ENCODE measurements around the gene PPP2R1A. TPM values are rescaled to one million over a fixed set of nuclear protein-coding genes. Genes with fewer than 3 reads are reported as not detected.
A peak's percentile ranks its signal among the peaks of the same experiment; 100 is the strongest.

PPP2R1A gene
- total RNA-seq, 6 donors from 2014 or later = 90.1 to 214 (median 177) TPM

- peaks cover 12 to 19% (median 16%) of the 10 kb centered on the region in 4 donors for H3K4me1 ChIP-seq
- peak overlapping the region; percentile 81 to 97 (median 90) for H3K4me3 ChIP-seq
- 9 to 12% methylated on average over 10 to 11 of the region's 11 CpGs for WGBS, 2 donors
- TF ChIP-seq POLR2A (IDR thresholded peaks at IDR 0.05) = no peak
- TF ChIP-seq POLR2AphosphoS5 (IDR thresholded peaks at IDR 0.05) = peak in 1 of 2 donors; percentile 10
- H3K36me3 ChIP-seq = peaks cover 0 to 8% (median 3%) of the 10 kb centered on the region in 4 donors
- H3K9me3 ChIP-seq = peaks cover 0 to 11% (median 0%) of the 10 kb centered on the region in 4 donors
- no peaks in the 10 kb centered on the region for H3K27me3 ChIP-seq
- DNase-seq (peak in 1 of 2 donors; percentile 32), ATAC-seq (ENCODE audit: low FRiP score in 2 of 2) (peak in 1 of 2 donors; percentile 34)
- peak overlapping the region; percentile 98 to 100 (median 98) for H3K27ac ChIP-seq
Observed at GRCh38 chr19:52270266-52270885, 80.5 kb downstream of the PPP2R1A start.

- H3K9me3 ChIP-seq = peaks cover 0 to 28% (median 0%) of the 10 kb centered on the region in 4 donors
- no peak overlapping the region for H3K27ac ChIP-seq
- 86 to 100% methylated on average over 2 of the region's 2 CpGs for WGBS, 2 donors
- no peak overlapping the region for H3K4me3 ChIP-seq
- H3K27me3 ChIP-seq = no peaks in the 10 kb centered on the region
- TF ChIP-seq POLR2A (IDR thresholded peaks at IDR 0.05) (no peak), CTCF (IDR thresholded peaks at IDR 0.05) (no peak), EP300 (IDR thresholded peaks at IDR 0.05) (no peak), POLR2AphosphoS5 (IDR thresholded peaks at IDR 0.05) (no peak)
- H3K4me1 ChIP-seq = peaks cover 12 to 19% (median 16%) of the 10 kb centered on the region in 4 donors
- peaks cover 0 to 8% (median 3%) of the 10 kb centered on the region in 4 donors for H3K36me3 ChIP-seq
- no peak for DNase-seq
- no peak for ATAC-seq (ENCODE audit: low FRiP score in 2 of 2)
Observed at GRCh38 chr19:52273301-52273700, 83.4 kb downstream of the PPP2R1A start.

DNA sequence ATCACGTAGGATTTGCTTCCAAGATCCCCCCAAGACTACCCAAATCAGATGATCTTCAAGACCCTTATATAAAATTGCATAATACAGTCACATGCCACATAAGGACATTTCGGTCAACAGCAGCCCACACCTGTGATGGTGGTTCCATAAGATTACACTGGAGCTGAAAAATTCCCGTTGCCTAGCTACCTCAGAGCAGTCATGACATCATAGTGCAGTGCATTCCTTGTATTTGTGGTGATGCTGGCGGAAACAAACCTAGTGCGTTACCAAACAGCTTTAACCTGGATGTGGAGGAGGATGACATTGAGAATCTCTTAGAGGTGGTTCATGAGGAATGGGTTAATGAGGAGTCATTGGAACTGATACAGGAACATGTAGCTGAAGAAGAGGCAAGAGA lies 84.3 kb downstream of the PPP2R1A start:
- H3K27ac ChIP-seq = no peak overlapping the region
- no peak overlapping the region for H3K4me3 ChIP-seq
- ATAC-seq (ENCODE audit: low FRiP score in 2 of 2) (no peak), DNase-seq (no peak)
- no peaks in the 10 kb centered on the region for H3K27me3 ChIP-seq
- H3K4me1 ChIP-seq = peaks cover 10 to 15% (median 13%) of the 10 kb centered on the region in 4 donors
- WGBS, 2 donors = 66 to 96% methylated on average over 5 of the region's 5 CpGs
- H3K9me3 ChIP-seq = peaks cover 0 to 28% (median 0%) of the 10 kb centered on the region in 4 donors
- peaks cover 0 to 8% (median 5%) of the 10 kb centered on the region in 4 donors for H3K36me3 ChIP-seq
- TF ChIP-seq CTCF (IDR thresholded peaks at IDR 0.05) = no peak
- TF ChIP-seq POLR2A (IDR thresholded peaks at IDR 0.05) = no peak
- no peak for TF ChIP-seq EP300 (IDR thresholded peaks at IDR 0.05)
- TF ChIP-seq POLR2AphosphoS5 (IDR thresholded peaks at IDR 0.05) = no peak

GRCh38 chr19:52275988-52276387 lies 86.1 kb downstream of the PPP2R1A start:
- H3K9me3 ChIP-seq = peaks cover 0 to 38% (median 2%) of the 10 kb centered on the region in 4 donors
- DNase-seq (no peak), ATAC-seq (ENCODE audit: low FRiP score in 2 of 2) (no peak)
- 91 to 92% methylated on average over 5 of the region's 5 CpGs for WGBS, 2 donors
- H3K36me3 ChIP-seq = peaks cover 0 to 8% (median 5%) of the 10 kb centered on the region in 4 donors
- no peaks in the 10 kb centered on the region for H3K27me3 ChIP-seq
- TF ChIP-seq CTCF (IDR thresholded peaks at IDR 0.05) (no peak), POLR2A (IDR thresholded peaks at IDR 0.05) (no peak), EP300 (IDR thresholded peaks at IDR 0.05) (no peak), POLR2AphosphoS5 (IDR thresholded peaks at IDR 0.05) (no peak)
- peaks cover 4 to 6% (median 5%) of the 10 kb centered on the region in 4 donors for H3K4me1 ChIP-seq
- no peak overlapping the region for H3K4me3 ChIP-seq
- no peak overlapping the region for H3K27ac ChIP-seq

- Histone ChIP-seq H3K4me1 (no peaks in the 10 kb centered on the region), H3K36me3 (peaks cover 0 to 15% (median 7%) of the 10 kb centered on the region in 4 donors), H3K9me3 (peaks cover 0 to 50% (median 3%) of the 10 kb centered on the region in 4 donors), H3K27me3 (no peaks in the 10 kb centered on the region), H3K27ac (no peak overlapping the region), H3K4me3 (no peak overlapping the region)
- DNase-seq = no peak
- TF ChIP-seq EP300 (IDR thresholded peaks at IDR 0.05) (no peak), CTCF (IDR thresholded peaks at IDR 0.05) (no peak), POLR2A (IDR thresholded peaks at IDR 0.05) (no peak), POLR2AphosphoS5 (IDR thresholded peaks at IDR 0.05) (no peak)
- WGBS, 2 donors = 78 to 87% methylated on average over 6 of the region's 6 CpGs
- ATAC-seq (ENCODE audit: low FRiP score in 2 of 2) = no peak
Observed at GRCh38 chr19:52277471-52277870, 87.6 kb downstream of the PPP2R1A start.

Small RNA genes within 50 kb of the gene (small RNA-seq; reads per million reads assigned to genes)
- 0 to 0.11 (median 0) reads per million in 4 donors for gene MIR6801
- 0 reads per million in 4 donors for gene RF00019
- 0 to 0.43 (median 0) reads per million in 4 donors for gene RPL37P23

Other genes with a start within 250 kb of the PPP2R1A start
- 10 to 100 TPM in 5 of 6 donors, 1 to 10 TPM in 1; 3.1 to 29.3 (median 11.4) TPM for gene ZNF350, start 203.2 kb upstream of the PPP2R1A start, total RNA-seq
- gene ZNF615, start 181.8 kb upstream of the PPP2R1A start, total RNA-seq = 10 to 100 TPM in 2 of 6 donors, 1 to 10 TPM in 4; 5.8 to 14.3 (median 8.6) TPM
- 1 to 10 TPM in 5 of 6 donors, under 1 TPM in 1; 0.78 to 7.1 (median 5.9) TPM for gene ZNF614, start 161.7 kb upstream of the PPP2R1A start, total RNA-seq
- gene ZNF432, start 141.2 kb upstream of the PPP2R1A start, total RNA-seq = 10 to 100 TPM in 5 of 6 donors, 1 to 10 TPM in 1; 8.4 to 16.3 (median 12.8) TPM
- 10 to 100 TPM; 13.7 to 32.5 (median 17.1) TPM for gene ZNF841, start 94.3 kb upstream of the PPP2R1A start, total RNA-seq
- 10 to 100 TPM in 3 of 6 donors, 1 to 10 TPM in 3; 2.2 to 19.9 (median 10.2) TPM for gene ZNF616, start 50.1 kb upstream of the PPP2R1A start, total RNA-seq
- gene ZNF836, start 18.4 kb upstream of the PPP2R1A start, total RNA-seq = 10 to 100 TPM in 5 of 6 donors, 1 to 10 TPM in 1; 8.4 to 24.3 (median 14.7) TPM
- gene ZNF766, start 79.5 kb downstream of the PPP2R1A start, total RNA-seq = 10 to 100 TPM in 4 of 6 donors, 1 to 10 TPM in 2; 4.0 to 20.0 (median 14.7) TPM
- 10 to 100 TPM in 2 of 6 donors, 1 to 10 TPM in 4; 2.7 to 13.6 (median 8.4) TPM for gene ZNF480, start 107.1 kb downstream of the PPP2R1A start, total RNA-seq
- 1 to 10 TPM; 1.7 to 5.3 (median 2.7) TPM for gene ZNF610, start 146.2 kb downstream of the PPP2R1A start, total RNA-seq
- 10 to 100 TPM in 5 of 6 donors, 1 to 10 TPM in 1; 9.9 to 19.4 (median 12.4) TPM for gene ZNF880, start 179.9 kb downstream of the PPP2R1A start, total RNA-seq
- gene ZNF528, start 207.8 kb downstream of the PPP2R1A start, total RNA-seq = 10 to 100 TPM; 10.2 to 36.7 (median 27.5) TPM
- under 1 TPM in 3 of 6 donors, not detected in 3; 0.17 to 0.55 (median 0.30) TPM for gene ZNF534, start 239.1 kb downstream of the PPP2R1A start, total RNA-seq

Data from upper lobe of left lung (tissue), 6 donors.